Ishikawa (cell line): ENCODE results near the gene PHACTR4.
A peak's percentile ranks its signal among the peaks of the same experiment; 100 is the strongest.

Experiments
- CEBPB ChIP-seq: IDR thresholded peaks from 2 replicates; pipeline ENCODE4 v1.6.1; 2012
- CREB1 ChIP-seq: IDR thresholded peaks from 2 replicates; pipeline ENCODE4 v1.6.1; 2012; ENCODE audit warnings: low read depth
- EGR1 ChIP-seq: IDR thresholded peaks from 2 replicates; pipeline ENCODE4 v1.6.1; 2012
- EP300 ChIP-seq: IDR thresholded peaks from 2 replicates; pipeline ENCODE4 v1.6.1; 2012; ENCODE audit warnings: borderline replicate concordance
- FOXM1 ChIP-seq: IDR thresholded peaks from 2 replicates; pipeline ENCODE4 v1.6.1; 2012; ENCODE audit warnings: low read depth, borderline replicate concordance
- NFIC ChIP-seq: IDR thresholded peaks from 2 replicates; pipeline ENCODE4 v1.6.1; 2012
- RAD21 ChIP-seq: IDR thresholded peaks from 2 replicates; pipeline ENCODE4 v1.6.1; 2012; ENCODE audit warnings: low read depth
- TAF1 ChIP-seq: IDR thresholded peaks from 2 replicates; pipeline ENCODE4 v1.6.1; 2012; ENCODE audit warnings: low read depth, mild to moderate bottlenecking
- TCF12 ChIP-seq: IDR thresholded peaks from 2 replicates; pipeline ENCODE4 v1.6.1; 2012; ENCODE audit warnings: low read depth
- TEAD4 ChIP-seq: IDR thresholded peaks from 2 replicates; pipeline ENCODE4 v1.6.1; 2012
- YY1 ChIP-seq: IDR thresholded peaks from 2 replicates; pipeline ENCODE4 v1.6.1; 2012; ENCODE audit warnings: low read depth
- ZBTB7A ChIP-seq: IDR thresholded peaks from 2 replicates; pipeline ENCODE4 v1.6.1; 2012; ENCODE audit warnings: low read depth
- TF ChIP-seq, protein P1 (sequence below): IDR thresholded peaks from 2 replicates; pipeline ENCODE4 v1.6.1; 2012; ENCODE audit warnings: low read depth, mild to moderate bottlenecking
- TF ChIP-seq, protein P2 (sequence below): IDR thresholded peaks from 2 replicates; pipeline ENCODE4 v1.6.1; 2012
- TF ChIP-seq, protein P3 (sequence below): IDR thresholded peaks from 2 replicates; pipeline ENCODE4 v1.6.1; 2012

The PHACTR4 gene

DNA sequence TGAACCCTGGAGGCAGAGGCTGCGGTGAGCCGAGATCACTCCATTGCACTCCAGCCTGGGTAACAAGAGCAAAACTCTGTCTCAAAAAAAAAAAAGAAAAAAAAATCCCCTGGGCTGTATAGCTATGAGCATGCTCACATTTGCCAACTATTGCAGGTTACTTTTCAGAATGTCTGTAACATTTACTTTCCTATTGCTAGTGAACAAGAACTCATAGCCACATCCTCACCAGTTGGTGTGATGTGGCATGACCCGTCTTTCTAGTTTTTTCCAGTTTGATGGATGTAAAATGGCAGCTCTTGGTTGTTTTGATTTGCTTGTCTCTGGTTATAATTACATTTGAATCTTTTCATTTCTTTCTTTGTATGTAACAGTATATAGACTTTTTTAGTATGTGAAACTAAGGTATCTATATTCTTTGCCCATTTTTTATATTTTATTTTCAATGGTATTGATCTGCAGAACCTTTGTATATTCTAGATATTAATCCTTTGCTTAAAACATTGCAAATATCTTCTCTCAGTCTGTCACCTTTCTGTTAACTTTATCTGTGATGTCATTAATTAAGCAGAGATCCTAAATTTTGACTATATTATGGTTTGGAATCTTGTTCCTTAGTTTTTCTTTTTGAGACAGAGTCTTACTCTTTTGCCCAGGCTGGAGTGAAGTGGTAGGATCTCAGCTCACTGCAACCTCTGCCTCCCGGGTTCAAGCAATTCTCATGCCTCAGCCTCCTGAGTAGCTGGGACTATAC, 29.1 kb upstream of the PHACTR4 start:
- no peak for TF ChIP-seq CREB1

DNA sequence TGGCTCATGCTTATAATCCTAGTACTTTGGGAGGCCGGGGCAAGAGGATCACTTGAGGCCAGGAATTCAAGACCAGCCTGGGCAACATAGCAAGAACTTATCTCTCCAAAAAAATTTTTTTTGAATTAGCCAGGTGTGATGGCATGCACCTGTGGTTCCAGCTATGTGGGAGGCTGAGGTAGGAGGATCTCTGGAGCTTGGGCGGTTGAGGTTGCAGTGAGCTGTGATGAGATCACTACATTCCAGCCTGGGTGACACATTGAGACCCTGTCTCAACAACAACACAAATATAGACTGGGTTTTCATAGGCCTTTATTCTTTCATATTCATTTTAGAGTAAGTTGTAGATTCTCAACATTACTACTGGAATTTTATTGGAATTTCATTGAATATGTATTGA, 27.9 kb upstream of the PHACTR4 start:
- no peak for TF ChIP-seq FOXM1
- TF ChIP-seq CEBPB: no peak
- TF ChIP-seq, protein P1, sequence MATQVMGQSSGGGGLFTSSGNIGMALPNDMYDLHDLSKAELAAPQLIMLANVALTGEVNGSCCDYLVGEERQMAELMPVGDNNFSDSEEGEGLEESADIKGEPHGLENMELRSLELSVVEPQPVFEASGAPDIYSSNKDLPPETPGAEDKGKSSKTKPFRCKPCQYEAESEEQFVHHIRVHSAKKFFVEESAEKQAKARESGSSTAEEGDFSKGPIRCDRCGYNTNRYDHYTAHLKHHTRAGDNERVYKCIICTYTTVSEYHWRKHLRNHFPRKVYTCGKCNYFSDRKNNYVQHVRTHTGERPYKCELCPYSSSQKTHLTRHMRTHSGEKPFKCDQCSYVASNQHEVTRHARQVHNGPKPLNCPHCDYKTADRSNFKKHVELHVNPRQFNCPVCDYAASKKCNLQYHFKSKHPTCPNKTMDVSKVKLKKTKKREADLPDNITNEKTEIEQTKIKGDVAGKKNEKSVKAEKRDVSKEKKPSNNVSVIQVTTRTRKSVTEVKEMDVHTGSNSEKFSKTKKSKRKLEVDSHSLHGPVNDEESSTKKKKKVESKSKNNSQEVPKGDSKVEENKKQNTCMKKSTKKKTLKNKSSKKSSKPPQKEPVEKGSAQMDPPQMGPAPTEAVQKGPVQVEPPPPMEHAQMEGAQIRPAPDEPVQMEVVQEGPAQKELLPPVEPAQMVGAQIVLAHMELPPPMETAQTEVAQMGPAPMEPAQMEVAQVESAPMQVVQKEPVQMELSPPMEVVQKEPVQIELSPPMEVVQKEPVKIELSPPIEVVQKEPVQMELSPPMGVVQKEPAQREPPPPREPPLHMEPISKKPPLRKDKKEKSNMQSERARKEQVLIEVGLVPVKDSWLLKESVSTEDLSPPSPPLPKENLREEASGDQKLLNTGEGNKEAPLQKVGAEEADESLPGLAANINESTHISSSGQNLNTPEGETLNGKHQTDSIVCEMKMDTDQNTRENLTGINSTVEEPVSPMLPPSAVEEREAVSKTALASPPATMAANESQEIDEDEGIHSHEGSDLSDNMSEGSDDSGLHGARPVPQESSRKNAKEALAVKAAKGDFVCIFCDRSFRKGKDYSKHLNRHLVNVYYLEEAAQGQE: no peak
- no peak for TF ChIP-seq YY1
- TF ChIP-seq, protein P2, sequence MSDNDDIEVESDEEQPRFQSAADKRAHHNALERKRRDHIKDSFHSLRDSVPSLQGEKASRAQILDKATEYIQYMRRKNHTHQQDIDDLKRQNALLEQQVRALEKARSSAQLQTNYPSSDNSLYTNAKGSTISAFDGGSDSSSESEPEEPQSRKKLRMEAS: no peak
- TF ChIP-seq TAF1: no peak
- TF ChIP-seq ZBTB7A: no peak
- TF ChIP-seq TEAD4: peak; percentile 73
- no peak for TF ChIP-seq EGR1
- no peak for TF ChIP-seq TCF12
- TF ChIP-seq, protein P3, sequence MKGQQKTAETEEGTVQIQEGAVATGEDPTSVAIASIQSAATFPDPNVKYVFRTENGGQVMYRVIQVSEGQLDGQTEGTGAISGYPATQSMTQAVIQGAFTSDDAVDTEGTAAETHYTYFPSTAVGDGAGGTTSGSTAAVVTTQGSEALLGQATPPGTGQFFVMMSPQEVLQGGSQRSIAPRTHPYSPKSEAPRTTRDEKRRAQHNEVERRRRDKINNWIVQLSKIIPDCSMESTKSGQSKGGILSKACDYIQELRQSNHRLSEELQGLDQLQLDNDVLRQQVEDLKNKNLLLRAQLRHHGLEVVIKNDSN: no peak
- no peak for TF ChIP-seq RAD21
- TF ChIP-seq CREB1: no peak
- TF ChIP-seq EP300: 0 out of 2 replicates have a peak, but pooled peaks have one; percentile 16
- TF ChIP-seq NFIC: no peak

DNA sequence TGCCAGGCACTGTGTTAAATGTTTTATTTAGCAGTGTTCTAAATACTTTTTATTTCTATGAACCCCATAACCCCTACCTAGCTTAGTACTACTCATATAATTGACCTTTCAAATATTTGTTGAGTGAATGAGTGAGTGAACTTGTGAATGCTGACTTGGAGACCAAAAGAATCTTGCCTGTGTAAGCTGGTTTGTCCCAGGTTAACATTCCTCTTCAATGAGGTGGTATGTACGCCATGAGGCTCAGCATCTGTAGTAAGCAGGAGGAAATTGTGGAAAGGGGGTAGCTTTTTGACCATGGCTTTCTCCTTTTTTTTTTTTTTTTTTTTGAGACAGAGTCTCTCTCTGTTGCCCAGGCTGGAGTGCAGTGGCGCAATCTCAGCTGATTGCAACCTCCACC, 26.1 kb upstream of the PHACTR4 start:
- TF ChIP-seq YY1 (no peak), TCF12 (no peak), NFIC (no peak), EP300 (no peak), RAD21 (no peak), CREB1 (no peak), TAF1 (no peak), ZBTB7A (no peak), TEAD4 (no peak), FOXM1 (no peak)
- TF ChIP-seq, protein P2: no peak

DNA sequence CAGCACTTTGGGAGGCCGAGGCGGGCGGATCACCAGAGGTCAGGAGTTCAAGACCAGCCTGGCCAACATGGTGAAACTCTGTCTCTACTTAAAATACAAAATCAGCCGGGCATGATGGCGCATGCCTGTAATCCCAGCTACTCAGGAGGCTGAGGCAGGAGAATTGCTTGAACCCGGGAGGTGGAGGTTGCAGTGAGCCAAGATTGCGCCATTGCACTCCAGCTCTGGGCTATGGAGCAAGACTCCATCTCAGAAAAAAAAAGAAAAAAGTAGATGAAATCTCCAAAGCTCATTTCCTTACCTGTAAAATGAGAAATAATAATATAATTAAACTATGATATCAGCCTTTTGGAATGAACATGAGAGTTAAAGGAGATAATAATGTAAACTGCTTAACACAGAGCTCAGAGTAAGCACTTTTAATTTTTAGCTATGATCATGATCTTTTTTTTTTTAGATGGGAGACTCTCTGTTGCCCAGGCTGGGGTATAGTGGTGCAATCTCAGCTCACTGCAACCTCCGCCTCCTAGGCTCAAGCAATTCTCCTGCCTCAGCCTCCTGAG, 16.2 kb upstream of the PHACTR4 start:
- 0 out of 2 replicates have a peak, but pooled peaks have one; percentile 15 for TF ChIP-seq CEBPB

DNA sequence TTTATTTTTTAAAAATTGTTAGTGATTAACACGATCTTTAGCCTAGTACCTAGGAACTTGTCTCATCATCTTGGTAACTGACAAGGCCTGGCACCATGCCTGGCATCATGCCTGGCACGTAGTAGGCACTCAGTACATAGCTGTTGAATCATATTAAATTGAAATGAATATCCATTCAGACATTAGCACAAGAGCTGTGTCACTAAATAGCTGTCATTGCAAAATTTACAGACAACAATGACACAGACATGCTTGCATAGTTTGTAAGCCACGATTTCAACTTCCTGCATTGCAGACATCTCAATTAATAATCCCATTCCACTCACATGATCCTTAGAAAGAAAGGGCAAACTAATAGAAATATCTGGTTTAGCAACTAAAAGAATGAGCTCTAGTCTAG, 15.4 kb upstream of the PHACTR4 start:
- TF ChIP-seq, protein P1: no peak
- TF ChIP-seq TAF1: no peak
- peak; percentile 78 for TF ChIP-seq TEAD4
- peak; percentile 53; the same call in 1 of the 2 replicates for TF ChIP-seq FOXM1
- TF ChIP-seq TCF12: peak; percentile 67
- no peak for TF ChIP-seq CREB1
- TF ChIP-seq EGR1: no peak
- no peak for TF ChIP-seq RAD21
- peak; percentile 77 for TF ChIP-seq NFIC
- TF ChIP-seq, protein P2: no peak
- peak; percentile 80; the same call in 1 of the 2 replicates for TF ChIP-seq EP300
- peak; percentile 71 for TF ChIP-seq CEBPB

DNA sequence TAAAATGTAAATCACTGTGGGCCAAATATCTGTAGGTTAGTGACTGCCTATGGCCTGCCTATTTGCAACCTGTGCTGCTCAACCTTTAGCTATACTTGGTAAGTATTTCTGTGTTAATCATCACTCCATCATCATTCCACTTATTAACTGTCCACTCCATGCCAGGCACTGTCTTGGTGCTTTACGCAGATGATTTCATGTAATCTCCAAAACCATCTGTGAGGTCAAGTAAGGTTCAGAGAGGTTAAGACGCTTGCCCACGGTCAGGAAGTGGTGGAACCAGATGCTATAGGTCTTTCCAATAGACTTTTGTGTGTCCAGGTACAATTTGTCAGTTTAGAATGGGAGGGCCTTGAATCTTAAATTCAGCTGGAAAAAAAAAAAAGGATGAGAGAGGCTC, 10.8 kb upstream of the PHACTR4 start:
- TF ChIP-seq FOXM1 (no peak), EP300 (no peak), TEAD4 (no peak), ZBTB7A (no peak), TCF12 (no peak), RAD21 (no peak), CREB1 (no peak)
- TF ChIP-seq, protein P2: no peak
- TF ChIP-seq, protein P1: no peak
- TF ChIP-seq, protein P3: no peak
